ENCODE results near the gene ME3. TPM values are rescaled to one million over a fixed set of nuclear protein-coding genes. Genes with fewer than 3 reads are reported as not detected.

The ME3 gene
- polyA plus RNA-seq, 1 experiment, result 7.1 TPM

GRCh38 chr11:86447763-86448480, 224.5 kb downstream of the ME3 start:
- H3K27ac ChIP-seq (ENCODE audit: low read depth, low read length), result no peak overlapping the region
- no peak overlapping the region for H3K4me3 ChIP-seq (ENCODE audit: low read depth, low read length)
- no peak for DNase-seq (ENCODE audit: low read depth, low spot score)
- H3K27me3 ChIP-seq (ENCODE audit: control insufficient read depth, insufficient read depth, low read length), result no peaks in the 10 kb centered on the region
- no peaks in the 10 kb centered on the region for H3K9me3 ChIP-seq (ENCODE audit: control insufficient read depth, insufficient read depth, low read length)
- CTCF ChIA-PET, result interaction anchor here (0.6 to 1.1 kb wide), 4 partner anchors 234 to 547 kb away, joined by 3 to 7 read pairs (median 4); no protein-coding TSS in a partner anchor
- no peak for TF ChIP-seq CTCF (IDR thresholded peaks at IDR 0.05; ENCODE audit: low read depth, low read length)
- POLR2A ChIA-PET, result interaction anchor here (0.6 to 0.8 kb wide), 3 partner anchors 36 to 111 kb away, joined by 3 read pairs; no protein-coding TSS in a partner anchor

GRCh38 chr11:86446924-86447285, 225.5 kb downstream of the ME3 start:
- POLR2A ChIA-PET, result no interaction called here

GRCh38 chr11:86446163-86446923, 226.1 kb downstream of the ME3 start:
- Histone ChIP-seq H3K27ac (ENCODE audit: low read depth, low read length) (no peak overlapping the region), H3K4me3 (ENCODE audit: low read depth, low read length) (no peak overlapping the region), H3K9me3 (ENCODE audit: control insufficient read depth, insufficient read depth, low read length) (no peaks in the 10 kb centered on the region), H3K27me3 (ENCODE audit: control insufficient read depth, insufficient read depth, low read length) (no peaks in the 10 kb centered on the region)
- no peak for TF ChIP-seq CTCF (IDR thresholded peaks at IDR 0.05; ENCODE audit: low read depth, low read length)
- CTCF ChIA-PET, result no interaction called here
- POLR2A ChIA-PET, result no interaction called here
- DNase-seq (ENCODE audit: low read depth, low spot score), result no peak

More at GRCh38 chr11:86446924-86447285, 225.5 kb downstream of the ME3 start:
- CTCF ChIA-PET, result no interaction called here
- Histone ChIP-seq H3K9me3 (ENCODE audit: control insufficient read depth, insufficient read depth, low read length) (no peaks in the 10 kb centered on the region), H3K27ac (ENCODE audit: low read depth, low read length) (no peak overlapping the region), H3K4me3 (ENCODE audit: low read depth, low read length) (no peak overlapping the region), H3K27me3 (ENCODE audit: control insufficient read depth, insufficient read depth, low read length) (no peaks in the 10 kb centered on the region)
- TF ChIP-seq CTCF (IDR thresholded peaks at IDR 0.05; ENCODE audit: low read depth, low read length), result no peak
- no peak for DNase-seq (ENCODE audit: low read depth, low spot score)

GRCh38 chr11:86444981-86445380, 227.4 kb downstream of the ME3 start:
- no peak overlapping the region for H3K4me3 ChIP-seq (ENCODE audit: low read depth, low read length)
- no peak for TF ChIP-seq CTCF (IDR thresholded peaks at IDR 0.05; ENCODE audit: low read depth, low read length)
- ChIA-PET CTCF (no interaction called here), POLR2A (no interaction called here)
- H3K27me3 ChIP-seq (ENCODE audit: control insufficient read depth, insufficient read depth, low read length), result no peaks in the 10 kb centered on the region
- DNase-seq (ENCODE audit: low read depth, low spot score), result no peak
- H3K9me3 ChIP-seq (ENCODE audit: control insufficient read depth, insufficient read depth, low read length), result no peaks in the 10 kb centered on the region
- no peak overlapping the region for H3K27ac ChIP-seq (ENCODE audit: low read depth, low read length)

GRCh38 chr11:86443415-86443814, 229.0 kb downstream of the ME3 start:
- ChIA-PET CTCF (interaction anchor here (0.9 kb wide), 1 partner anchor 476 kb away, joined by 3 read pairs; no protein-coding TSS in a partner anchor), POLR2A (no interaction called here)
- no peak for DNase-seq (ENCODE audit: low read depth, low spot score)
- no peak for TF ChIP-seq CTCF (IDR thresholded peaks at IDR 0.05; ENCODE audit: low read depth, low read length)
- no peak overlapping the region for H3K27ac ChIP-seq (ENCODE audit: low read depth, low read length)
- no peak overlapping the region for H3K4me3 ChIP-seq (ENCODE audit: low read depth, low read length)
- H3K9me3 ChIP-seq (ENCODE audit: control insufficient read depth, insufficient read depth, low read length), result no peaks in the 10 kb centered on the region
- no peaks in the 10 kb centered on the region for H3K27me3 ChIP-seq (ENCODE audit: control insufficient read depth, insufficient read depth, low read length)
